ENCODE results near the gene MAGEA4. TPM values are rescaled to one million over a fixed set of nuclear protein-coding genes. Genes with fewer than 3 reads are reported as not detected.

Gene MAGEA4
- total RNA-seq, 1 donor from 2014 or later: not detected

DNA sequence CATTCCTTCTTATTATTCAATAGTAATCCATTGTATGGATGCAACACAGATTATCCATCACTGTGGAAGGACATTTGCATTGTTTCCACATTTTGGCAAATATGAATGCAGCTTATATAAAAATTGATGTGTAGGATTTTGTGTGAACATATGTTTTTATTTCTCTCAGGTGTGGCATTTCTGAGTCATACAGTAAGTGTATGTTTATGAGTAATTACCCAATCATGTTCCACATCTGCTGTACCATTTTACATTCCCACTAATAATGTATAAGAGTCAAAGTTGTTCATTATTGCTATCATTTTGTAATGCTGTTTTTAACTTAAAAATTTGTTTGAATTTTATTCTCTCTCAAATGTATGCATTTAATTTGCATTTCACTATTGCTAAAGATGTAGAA, 25.5 kb downstream of the MAGEA4 start:
- Mint-ChIP-seq H3K36me3 (no peaks in the 10 kb centered on the region), H3K27me3 (ENCODE audit: insufficient read depth, low read depth) (no peaks in the 10 kb centered on the region), H3K4me3 (no peak overlapping the region), H3K27ac (no peak overlapping the region), H3K9me3 (no peaks in the 10 kb centered on the region), H3K4me1 (no peaks in the 10 kb centered on the region)
- Histone ChIP-seq H3F3A (ENCODE audit: low read depth) (no peaks in the 10 kb centered on the region), H3K4me2 (no peak overlapping the region), H4K20me1 (ENCODE audit: low read depth) (no peaks in the 10 kb centered on the region), H3K9me3 (ENCODE audit: low read depth) (peaks cover 10% of the 10 kb centered on the region), H3K4me1 (no peaks in the 10 kb centered on the region), H3K9ac (no peak overlapping the region), H3K4me3 (no peak overlapping the region), H3K27me3 (no peaks in the 10 kb centered on the region), H3K79me2 (ENCODE audit: low read depth) (no peaks in the 10 kb centered on the region), H2AFZ (replicated peaks) (no peak overlapping the region), H3K27ac (no peak overlapping the region), H3K36me3 (no peaks in the 10 kb centered on the region)
- no peak for DNase-seq (ENCODE audit: low spot score)
- TF ChIP-seq EZH2 (IDR thresholded peaks at IDR 0.05) (no peak), EZH2phosphoT487 (IDR thresholded peaks at IDR 0.05) (no peak)
- TF ChIP-seq, protein P1, sequence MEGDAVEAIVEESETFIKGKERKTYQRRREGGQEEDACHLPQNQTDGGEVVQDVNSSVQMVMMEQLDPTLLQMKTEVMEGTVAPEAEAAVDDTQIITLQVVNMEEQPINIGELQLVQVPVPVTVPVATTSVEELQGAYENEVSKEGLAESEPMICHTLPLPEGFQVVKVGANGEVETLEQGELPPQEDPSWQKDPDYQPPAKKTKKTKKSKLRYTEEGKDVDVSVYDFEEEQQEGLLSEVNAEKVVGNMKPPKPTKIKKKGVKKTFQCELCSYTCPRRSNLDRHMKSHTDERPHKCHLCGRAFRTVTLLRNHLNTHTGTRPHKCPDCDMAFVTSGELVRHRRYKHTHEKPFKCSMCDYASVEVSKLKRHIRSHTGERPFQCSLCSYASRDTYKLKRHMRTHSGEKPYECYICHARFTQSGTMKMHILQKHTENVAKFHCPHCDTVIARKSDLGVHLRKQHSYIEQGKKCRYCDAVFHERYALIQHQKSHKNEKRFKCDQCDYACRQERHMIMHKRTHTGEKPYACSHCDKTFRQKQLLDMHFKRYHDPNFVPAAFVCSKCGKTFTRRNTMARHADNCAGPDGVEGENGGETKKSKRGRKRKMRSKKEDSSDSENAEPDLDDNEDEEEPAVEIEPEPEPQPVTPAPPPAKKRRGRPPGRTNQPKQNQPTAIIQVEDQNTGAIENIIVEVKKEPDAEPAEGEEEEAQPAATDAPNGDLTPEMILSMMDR (IDR thresholded peaks at IDR 0.05): no peak

DNA sequence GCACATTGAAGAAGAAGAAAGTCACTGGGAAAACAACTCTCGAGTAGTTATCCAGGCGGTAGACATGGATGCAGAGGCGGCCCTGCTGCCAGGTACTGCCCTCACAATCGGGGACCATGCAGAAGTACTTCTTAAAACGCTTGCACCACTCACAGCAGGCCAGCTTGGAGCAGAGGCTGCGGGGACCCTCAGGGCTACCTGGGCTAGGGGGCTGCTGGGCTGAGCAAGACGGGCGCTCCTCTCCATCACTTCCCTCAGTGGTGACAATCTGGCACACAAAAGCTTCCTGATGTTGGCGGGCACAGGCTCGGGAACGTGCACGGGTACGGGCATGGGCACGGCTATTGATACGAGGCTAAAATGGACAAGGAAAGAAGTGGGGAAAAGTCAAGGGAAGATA, 42.0 kb downstream of the MAGEA4 start:
- peaks cover 5% of the 10 kb centered on the region for H3K27me3 Mint-ChIP-seq (ENCODE audit: insufficient read depth, low read depth)

DNA sequence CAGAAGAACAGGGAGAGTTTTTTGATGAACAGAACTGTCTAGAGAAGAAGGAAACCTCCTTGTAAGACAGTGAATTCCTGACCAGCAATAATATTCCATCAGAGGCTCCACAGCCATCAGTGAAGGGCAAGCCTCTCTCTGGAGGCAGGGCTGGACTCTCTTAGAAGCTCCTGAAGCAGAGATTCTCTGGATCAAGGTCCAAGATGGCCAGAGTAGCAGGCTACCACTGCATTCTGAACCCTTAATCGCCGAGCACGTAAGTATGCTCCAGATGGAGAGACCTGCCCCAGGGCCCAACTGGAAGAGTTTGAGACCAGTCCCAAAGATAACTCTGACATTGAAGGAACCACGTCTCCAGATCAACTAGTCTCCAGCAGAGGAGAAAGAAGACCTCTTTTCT, 45.4 kb downstream of the MAGEA4 start:
- Histone ChIP-seq H3K36me3 (no peaks in the 10 kb centered on the region), H3F3A (ENCODE audit: low read depth) (no peaks in the 10 kb centered on the region), H3K9ac (no peak overlapping the region), H3K27me3 (no peaks in the 10 kb centered on the region), H4K20me1 (ENCODE audit: low read depth) (no peaks in the 10 kb centered on the region), H3K4me1 (no peaks in the 10 kb centered on the region), H3K27ac (no peak overlapping the region), H2AFZ (replicated peaks) (no peak overlapping the region), H3K9me3 (ENCODE audit: low read depth) (no peaks in the 10 kb centered on the region), H3K79me2 (ENCODE audit: low read depth) (no peaks in the 10 kb centered on the region), H3K4me3 (no peak overlapping the region), H3K4me2 (no peak overlapping the region)
- H3K27ac Mint-ChIP-seq: no peak overlapping the region
- H3K36me3 Mint-ChIP-seq: peaks cover 1% of the 10 kb centered on the region
- TF ChIP-seq EZH2 (IDR thresholded peaks at IDR 0.05) (no peak), EZH2phosphoT487 (IDR thresholded peaks at IDR 0.05) (no peak)
- TF ChIP-seq, protein P1 (IDR thresholded peaks at IDR 0.05): no peak
- no peaks in the 10 kb centered on the region for H3K4me1 Mint-ChIP-seq
- peaks cover 12% of the 10 kb centered on the region for H3K9me3 Mint-ChIP-seq
- no peak for DNase-seq (ENCODE audit: low spot score)
- H3K27me3 Mint-ChIP-seq (ENCODE audit: insufficient read depth, low read depth): peaks cover 5% of the 10 kb centered on the region
- H3K4me3 Mint-ChIP-seq: no peak overlapping the region

More for the DNA sequence above, 42.0 kb downstream of the MAGEA4 start:
- H3K36me3 Mint-ChIP-seq: peaks cover 1% of the 10 kb centered on the region
- TF ChIP-seq EZH2phosphoT487 (IDR thresholded peaks at IDR 0.05): no peak
- TF ChIP-seq, protein P1 (IDR thresholded peaks at IDR 0.05): no peak
- TF ChIP-seq EZH2 (IDR thresholded peaks at IDR 0.05): no peak
- Histone ChIP-seq H3K27ac (no peak overlapping the region), H3K4me3 (no peak overlapping the region), H3K36me3 (no peaks in the 10 kb centered on the region), H3K9me3 (ENCODE audit: low read depth) (peaks cover 9% of the 10 kb centered on the region), H3K27me3 (no peaks in the 10 kb centered on the region), H3K9ac (no peak overlapping the region), H2AFZ (replicated peaks) (no peak overlapping the region), H3K4me1 (no peaks in the 10 kb centered on the region), H3F3A (ENCODE audit: low read depth) (no peaks in the 10 kb centered on the region), H4K20me1 (ENCODE audit: low read depth) (no peaks in the 10 kb centered on the region), H3K4me2 (no peak overlapping the region), H3K79me2 (ENCODE audit: low read depth) (no peaks in the 10 kb centered on the region)
- H3K27ac Mint-ChIP-seq: no peak overlapping the region
- peaks cover 12% of the 10 kb centered on the region for H3K9me3 Mint-ChIP-seq
- no peaks in the 10 kb centered on the region for H3K4me1 Mint-ChIP-seq
- no peak overlapping the region for H3K4me3 Mint-ChIP-seq
- no peak for DNase-seq (ENCODE audit: low spot score)

Data from neural progenitor cell (in vitro differentiated cells).